Esophagus squamous epithelium (tissue), 4 donors: ENCODE data around the gene CADM4.

Source experiments
- POLR2A ChIP-seq, 4 donors: fragments of 450-650 bp; IDR thresholded peaks; one replicate each; pipeline ENCODE4 v1.6.1; 2017; ENCODE audit warnings: antibody characterized with exemption in 4 of 4, mild to moderate bottlenecking in 4 of 4, moderate library complexity in 3 of 4
- TF ChIP-seq, protein P1 (sequence below), 6 experiments: fragments of 450-650 bp in 4 of 6; fragments of 200-600 bp in 2 of 6; sonication (generic) in 2 of 6; IDR thresholded peaks; one replicate each; pipeline ENCODE4 v1.5.1; 2016 to 2019; ENCODE audit warnings: antibody characterized with exemption in 6 of 6, mild to moderate bottlenecking in 4 of 6, moderate library complexity in 4 of 6

- TF ChIP-seq, protein P1, sequence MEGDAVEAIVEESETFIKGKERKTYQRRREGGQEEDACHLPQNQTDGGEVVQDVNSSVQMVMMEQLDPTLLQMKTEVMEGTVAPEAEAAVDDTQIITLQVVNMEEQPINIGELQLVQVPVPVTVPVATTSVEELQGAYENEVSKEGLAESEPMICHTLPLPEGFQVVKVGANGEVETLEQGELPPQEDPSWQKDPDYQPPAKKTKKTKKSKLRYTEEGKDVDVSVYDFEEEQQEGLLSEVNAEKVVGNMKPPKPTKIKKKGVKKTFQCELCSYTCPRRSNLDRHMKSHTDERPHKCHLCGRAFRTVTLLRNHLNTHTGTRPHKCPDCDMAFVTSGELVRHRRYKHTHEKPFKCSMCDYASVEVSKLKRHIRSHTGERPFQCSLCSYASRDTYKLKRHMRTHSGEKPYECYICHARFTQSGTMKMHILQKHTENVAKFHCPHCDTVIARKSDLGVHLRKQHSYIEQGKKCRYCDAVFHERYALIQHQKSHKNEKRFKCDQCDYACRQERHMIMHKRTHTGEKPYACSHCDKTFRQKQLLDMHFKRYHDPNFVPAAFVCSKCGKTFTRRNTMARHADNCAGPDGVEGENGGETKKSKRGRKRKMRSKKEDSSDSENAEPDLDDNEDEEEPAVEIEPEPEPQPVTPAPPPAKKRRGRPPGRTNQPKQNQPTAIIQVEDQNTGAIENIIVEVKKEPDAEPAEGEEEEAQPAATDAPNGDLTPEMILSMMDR (IDR thresholded peaks at IDR 0.05) = no peak
- TF ChIP-seq POLR2A (IDR thresholded peaks at IDR 0.05) = no peak
Measured at GRCh38 chr19:43634068-43634467, 5.6 kb downstream of the CADM4 start.
